PFSK-1 (cell line): ENCODE measurements around the gene MGA.

Experiments
- SIN3A ChIP-seq: IDR thresholded peaks from 2 replicates; pipeline ENCODE4 v1.6.1; 2012; ENCODE audit warnings: mild to moderate bottlenecking, low read length, moderate library complexity, borderline replicate concordance; ENCODE audit not compliant: insufficient read depth
- TF ChIP-seq, protein P1 (sequence below), 2 experiments: IDR thresholded peaks; 2 replicates each; pipeline versions ENCODE4 v1.6.1 to v1.8.0; 2011 to 2012; ENCODE audit warnings: low read depth in 2 of 2, low read length in 2 of 2, control low read depth in 1 of 2, inconsistent platforms in 1 of 2, mild to moderate bottlenecking in 1 of 2, moderate library complexity in 1 of 2; ENCODE audit not compliant: insufficient read depth in 1 of 2

DNA sequence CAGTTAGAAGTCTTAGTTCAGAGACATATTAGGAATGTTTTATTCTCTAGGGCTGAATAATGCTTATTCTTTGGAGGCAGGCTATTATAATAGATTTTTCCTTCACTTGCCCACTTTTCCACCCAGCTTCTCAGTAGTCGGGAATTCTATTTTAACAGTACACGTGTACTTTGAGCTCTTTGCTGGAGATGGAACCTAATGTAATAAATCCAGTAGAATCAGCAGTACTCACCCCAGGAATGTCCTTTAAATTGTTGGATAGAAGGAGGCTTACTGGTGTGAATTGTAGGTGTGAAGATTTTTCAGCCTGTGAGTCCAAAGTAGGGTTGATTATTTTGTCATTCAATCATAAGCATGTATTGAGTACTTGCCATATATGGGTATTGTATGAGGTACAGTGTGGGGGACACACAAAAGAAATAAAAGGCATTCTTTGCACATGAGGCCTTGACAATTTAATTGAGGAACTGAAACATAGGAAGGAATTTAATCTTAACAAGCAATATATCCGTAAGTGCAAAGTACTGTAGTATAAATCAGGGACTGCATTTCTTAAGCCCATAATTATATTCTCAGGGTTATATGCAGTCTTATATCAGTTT, 29.5 kb upstream of the MGA start:
- TF ChIP-seq, protein P1, sequence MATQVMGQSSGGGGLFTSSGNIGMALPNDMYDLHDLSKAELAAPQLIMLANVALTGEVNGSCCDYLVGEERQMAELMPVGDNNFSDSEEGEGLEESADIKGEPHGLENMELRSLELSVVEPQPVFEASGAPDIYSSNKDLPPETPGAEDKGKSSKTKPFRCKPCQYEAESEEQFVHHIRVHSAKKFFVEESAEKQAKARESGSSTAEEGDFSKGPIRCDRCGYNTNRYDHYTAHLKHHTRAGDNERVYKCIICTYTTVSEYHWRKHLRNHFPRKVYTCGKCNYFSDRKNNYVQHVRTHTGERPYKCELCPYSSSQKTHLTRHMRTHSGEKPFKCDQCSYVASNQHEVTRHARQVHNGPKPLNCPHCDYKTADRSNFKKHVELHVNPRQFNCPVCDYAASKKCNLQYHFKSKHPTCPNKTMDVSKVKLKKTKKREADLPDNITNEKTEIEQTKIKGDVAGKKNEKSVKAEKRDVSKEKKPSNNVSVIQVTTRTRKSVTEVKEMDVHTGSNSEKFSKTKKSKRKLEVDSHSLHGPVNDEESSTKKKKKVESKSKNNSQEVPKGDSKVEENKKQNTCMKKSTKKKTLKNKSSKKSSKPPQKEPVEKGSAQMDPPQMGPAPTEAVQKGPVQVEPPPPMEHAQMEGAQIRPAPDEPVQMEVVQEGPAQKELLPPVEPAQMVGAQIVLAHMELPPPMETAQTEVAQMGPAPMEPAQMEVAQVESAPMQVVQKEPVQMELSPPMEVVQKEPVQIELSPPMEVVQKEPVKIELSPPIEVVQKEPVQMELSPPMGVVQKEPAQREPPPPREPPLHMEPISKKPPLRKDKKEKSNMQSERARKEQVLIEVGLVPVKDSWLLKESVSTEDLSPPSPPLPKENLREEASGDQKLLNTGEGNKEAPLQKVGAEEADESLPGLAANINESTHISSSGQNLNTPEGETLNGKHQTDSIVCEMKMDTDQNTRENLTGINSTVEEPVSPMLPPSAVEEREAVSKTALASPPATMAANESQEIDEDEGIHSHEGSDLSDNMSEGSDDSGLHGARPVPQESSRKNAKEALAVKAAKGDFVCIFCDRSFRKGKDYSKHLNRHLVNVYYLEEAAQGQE (IDR thresholded peaks at IDR 0.05; ENCODE audit: insufficient read depth in 1 of 2, low read depth in 2 of 2, low read length in 2 of 2): no peak
- TF ChIP-seq SIN3A: no peak
